Measurements from ENCODE around the gene MIER3. TPM values are rescaled to one million over a fixed set of nuclear protein-coding genes. Genes with fewer than 3 reads are reported as not detected.
"Not testable (repeated sequence)": the region's sequence is repeated elsewhere in the genome, so short reads cannot be mapped to it uniquely, and the experiment has no call there.

Gene MIER3
- total RNA-seq (2014; rRNA removed; shearing (Covaris generic)), result 47.1 and 51.8 TPM in 2 replicates

- peak; percentile 52 for DNase-seq (ENCODE audit: low spot score)
These were observed at the start of gene MIER3 for GRCh38 chr5:56951946-56952691. MIER3 (minus strand) TSS chr5:56952123; CDS start chr5:56952102, 21 bp downstream.

DNA sequence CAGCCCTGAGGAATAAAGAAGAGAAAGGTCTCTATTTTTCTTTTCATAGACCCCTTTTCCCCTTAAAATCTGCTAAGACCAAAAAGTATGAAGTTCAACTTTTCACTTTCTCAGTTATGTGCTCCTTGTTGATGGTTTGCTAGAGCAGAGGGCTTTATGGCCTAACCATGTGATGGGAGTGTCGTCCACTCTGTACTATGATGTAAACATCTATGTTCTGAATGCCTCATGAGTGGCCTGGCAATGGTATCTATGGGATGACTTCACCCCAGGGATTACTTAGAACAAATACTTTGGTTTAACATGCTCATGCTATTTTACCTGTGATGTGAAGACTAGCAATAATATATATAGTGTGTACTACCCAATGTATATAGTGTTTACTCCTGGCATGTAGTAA, 43.7 kb upstream of the MIER3 start:
- no peak for DNase-seq (ENCODE audit: low spot score)

DNA sequence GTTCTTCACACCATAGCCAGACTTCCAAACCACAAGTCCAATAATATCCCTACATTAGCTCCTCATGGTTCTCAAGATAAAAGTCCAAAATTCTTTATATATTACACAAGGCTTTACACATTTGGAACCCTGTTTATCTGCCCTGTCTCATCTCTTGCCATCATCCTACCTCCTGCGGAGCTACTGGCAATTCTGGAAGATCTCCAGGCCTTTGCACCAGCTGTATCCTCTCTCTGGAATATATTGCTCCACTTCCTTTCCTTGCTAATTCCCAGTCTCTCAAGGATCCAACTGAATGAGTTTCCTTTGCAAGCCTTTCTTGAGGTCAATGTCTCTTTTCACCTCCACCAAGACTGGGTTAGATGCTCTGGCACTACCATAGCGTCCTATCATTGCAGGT, 41.3 kb upstream of the MIER3 start:
- DNase-seq (ENCODE audit: low spot score), result no peak

DNA sequence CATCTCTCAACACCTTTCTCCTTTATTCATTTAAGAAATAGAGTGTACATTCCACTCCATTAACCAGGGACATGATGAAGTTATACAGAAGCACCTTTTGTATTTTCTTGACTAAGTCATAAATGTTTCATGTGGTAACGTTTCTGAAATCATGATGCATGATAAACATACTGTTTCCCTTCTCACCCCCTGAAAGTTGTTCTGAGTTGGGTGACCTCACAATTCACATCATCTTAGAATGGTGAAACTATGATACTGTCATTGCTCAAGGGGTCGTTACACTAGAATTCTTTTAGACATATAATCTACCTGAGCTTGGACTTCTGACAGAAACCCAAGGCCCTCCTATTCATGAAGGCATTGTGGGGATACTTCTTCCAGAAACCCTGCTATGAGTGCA, 37.8 kb upstream of the MIER3 start:
- no peak for DNase-seq (ENCODE audit: low spot score)

DNA sequence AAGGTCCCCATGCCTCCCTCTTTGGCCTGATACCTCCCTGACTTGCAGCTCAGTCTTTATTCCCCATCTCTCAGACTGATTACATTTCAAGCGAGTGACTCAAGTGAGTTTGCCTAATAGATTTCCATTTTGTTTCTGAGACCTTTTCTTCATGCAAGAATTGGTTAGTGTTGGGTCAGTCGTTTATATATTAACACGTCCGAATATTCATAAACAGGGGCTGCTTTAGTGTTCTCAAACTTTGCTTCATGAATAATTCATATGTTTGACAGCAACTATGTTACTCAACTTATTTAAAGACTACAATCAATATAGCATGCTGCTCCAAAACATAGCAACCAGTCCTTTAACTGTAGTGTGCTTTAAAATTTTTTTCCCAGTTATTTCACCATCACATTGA, 36.6 kb upstream of the MIER3 start:
- DNase-seq (ENCODE audit: low spot score), result no peak

DNA sequence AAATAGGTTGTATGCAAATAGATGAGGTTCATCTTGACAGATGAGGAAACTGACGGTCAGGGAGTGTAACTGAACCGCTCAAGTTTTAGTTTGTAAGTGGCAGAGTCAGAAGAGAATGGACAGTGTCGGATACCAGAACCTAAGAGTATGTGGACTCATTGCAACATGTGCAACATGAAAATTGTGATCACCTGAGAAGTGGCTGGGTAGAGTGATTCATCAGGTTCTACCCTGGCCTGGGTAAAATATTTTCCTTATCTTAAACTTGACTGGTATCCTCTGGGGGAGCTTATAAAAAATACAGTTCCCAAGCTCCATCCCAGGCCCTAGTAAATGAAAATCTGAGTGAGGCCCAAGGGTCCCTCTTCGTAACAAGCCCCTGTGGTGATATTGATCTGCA, 35.2 kb upstream of the MIER3 start:
- DNase-seq (ENCODE audit: low spot score), result no peak

DNA sequence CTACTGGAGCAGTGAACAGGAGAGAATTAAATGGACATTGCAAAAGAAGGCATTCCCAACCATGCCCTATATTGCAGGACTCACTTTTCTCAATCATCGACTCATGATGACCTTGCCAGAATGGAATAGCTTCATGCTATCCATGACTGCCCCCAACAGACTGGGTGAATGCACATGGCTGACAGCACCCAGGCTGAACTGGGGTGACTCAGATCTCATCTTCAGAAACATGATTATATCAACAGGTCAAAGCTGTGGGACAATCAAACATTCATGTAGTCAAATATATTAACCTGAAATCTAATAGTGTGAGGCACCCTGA, 34.7 kb upstream of the MIER3 start:
- DNase-seq (ENCODE audit: low spot score), result no peak

DNA sequence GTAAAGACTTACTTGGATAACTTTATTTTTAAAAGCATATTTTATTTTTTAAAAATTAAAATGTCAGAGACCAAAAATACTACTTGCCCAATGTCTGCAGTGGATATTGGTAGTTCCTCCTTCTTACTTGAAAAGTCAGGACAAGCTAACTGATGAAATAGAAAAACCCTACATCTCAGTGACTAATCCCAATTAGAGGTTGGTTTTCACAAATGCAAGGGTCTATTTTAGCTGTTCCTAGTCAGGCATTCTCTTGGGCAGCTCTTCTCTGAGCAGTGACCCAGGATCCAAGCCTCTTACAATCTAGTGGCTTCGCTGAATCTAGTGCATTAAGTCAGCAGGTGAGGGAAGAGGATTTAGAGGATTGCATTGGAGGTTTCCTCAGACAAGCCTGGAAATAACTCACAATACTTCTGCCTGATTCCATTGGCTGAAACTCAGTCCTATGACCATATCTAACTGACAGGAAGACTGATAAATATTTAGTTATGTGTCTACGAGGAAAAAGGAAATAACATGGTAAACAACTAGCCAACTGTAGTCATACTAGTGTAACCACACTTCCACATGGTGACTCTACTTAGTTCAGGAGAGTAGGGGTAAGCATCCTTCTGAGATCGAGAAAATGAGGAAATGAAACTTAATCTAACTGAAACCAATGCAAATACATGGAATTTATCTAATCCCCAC, 34.2 kb upstream of the MIER3 start:
- DNase-seq (ENCODE audit: low spot score), result no peak

- DNase-seq (ENCODE audit: low spot score), result peak; percentile 58
These were observed 32.5 kb upstream of the MIER3 start for GRCh38 chr5:56984445-56984844.

GRCh38 chr5:56983593-56984361, 31.9 kb upstream of the MIER3 start:
- no peak for DNase-seq (ENCODE audit: low spot score)

- no peak for DNase-seq (ENCODE audit: low spot score)
These were observed 29.8 kb upstream of the MIER3 start for GRCh38 chr5:56981548-56982315.

DNA sequence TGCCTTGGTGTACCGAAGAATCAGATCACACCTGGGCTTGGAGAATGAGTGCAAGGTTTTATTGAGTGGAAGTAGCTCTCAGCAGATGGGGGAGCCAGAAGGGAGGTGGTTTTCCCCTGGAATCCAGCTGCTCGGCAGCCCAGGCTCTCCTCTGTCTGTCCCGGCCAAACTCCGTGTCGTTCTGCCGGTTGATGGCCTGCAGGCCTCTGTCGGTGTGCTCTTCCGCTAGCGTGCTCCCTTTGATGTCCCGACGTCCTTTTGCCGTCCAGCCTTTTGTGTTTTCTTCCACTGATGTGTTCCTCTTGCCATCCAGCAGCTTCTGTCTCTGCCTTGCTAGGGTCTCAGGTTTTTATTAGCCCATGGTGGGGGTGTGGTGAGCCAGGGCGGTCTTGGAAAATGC, 28.0 kb upstream of the MIER3 start:
- no peak for DNase-seq (ENCODE audit: low spot score)

GRCh38 chr5:56979526-56979925, 27.6 kb upstream of the MIER3 start:
- not testable (repeated sequence) for DNase-seq (ENCODE audit: low spot score)

DNA sequence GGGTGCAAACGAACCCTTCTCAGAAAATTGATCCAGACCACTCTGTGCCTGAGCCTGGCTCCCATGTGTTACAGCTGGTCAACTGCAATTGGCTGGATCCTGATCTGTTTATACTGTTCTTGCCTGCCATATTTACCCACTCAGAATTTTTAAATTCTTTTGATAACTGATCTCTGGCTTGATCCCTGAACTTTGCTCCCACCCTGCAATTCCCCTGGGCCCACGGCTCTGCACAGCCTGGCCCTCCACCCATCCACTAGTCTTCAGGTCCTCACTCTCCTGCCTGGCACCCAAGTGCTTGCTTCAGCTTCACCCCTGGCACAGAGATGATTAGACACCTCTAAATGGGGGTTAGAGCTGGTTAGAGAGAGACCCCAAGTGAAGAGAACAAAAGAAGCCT, 25.9 kb upstream of the MIER3 start:
- DNase-seq (ENCODE audit: low spot score), result no peak

- no peak for DNase-seq (ENCODE audit: low spot score)
These were observed 25.1 kb upstream of the MIER3 start for GRCh38 chr5:56977021-56977420.

- no peak for DNase-seq (ENCODE audit: low spot score)
These were observed 22.3 kb upstream of the MIER3 start for GRCh38 chr5:56974241-56974640.

- no peak for DNase-seq (ENCODE audit: low spot score)
These were observed 21.6 kb upstream of the MIER3 start for GRCh38 chr5:56973473-56973872.

GRCh38 chr5:56971275-56971674, 19.4 kb upstream of the MIER3 start:
- DNase-seq (ENCODE audit: low spot score), result no peak

DNA sequence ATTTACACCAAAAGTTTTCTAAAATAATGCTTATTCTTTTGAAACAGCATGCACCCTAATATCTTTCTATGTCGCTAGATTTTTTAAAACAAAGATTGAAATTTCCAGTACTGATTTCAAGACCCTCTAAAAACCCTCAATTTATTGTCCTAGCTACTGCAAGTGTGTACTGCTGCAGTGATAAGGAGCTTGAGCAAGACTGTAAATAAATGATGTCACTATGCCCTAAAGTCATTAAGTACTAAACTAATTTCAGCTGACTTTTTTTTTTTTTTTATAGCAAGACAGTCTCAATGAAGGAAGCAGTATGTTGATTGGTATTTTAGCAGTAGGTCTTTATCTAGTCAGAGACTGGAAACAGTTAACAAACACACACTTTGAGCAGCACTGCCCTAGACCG, 12.2 kb upstream of the MIER3 start:
- DNase-seq (ENCODE audit: low spot score), result no peak

DNA sequence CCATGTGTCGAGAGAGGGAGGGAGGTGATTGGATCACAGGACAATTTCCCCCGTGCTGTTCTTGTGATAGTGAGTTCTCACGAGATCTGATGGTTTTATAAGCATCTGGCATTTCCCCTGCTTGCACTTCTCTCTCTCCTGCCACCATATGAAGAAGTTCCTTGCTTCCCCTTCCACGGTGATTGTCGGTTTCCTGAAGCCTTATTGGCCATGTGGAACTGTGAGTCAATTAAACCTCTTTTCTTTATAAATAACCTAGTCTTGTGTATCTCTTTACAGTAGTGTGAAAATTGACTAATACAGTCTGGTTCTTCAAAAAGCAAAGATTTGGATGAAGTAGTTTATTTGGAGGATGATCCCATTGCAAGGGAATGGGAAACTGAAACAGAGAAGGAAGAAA, 11.3 kb upstream of the MIER3 start:
- DNase-seq (ENCODE audit: low spot score), result no peak

DNA sequence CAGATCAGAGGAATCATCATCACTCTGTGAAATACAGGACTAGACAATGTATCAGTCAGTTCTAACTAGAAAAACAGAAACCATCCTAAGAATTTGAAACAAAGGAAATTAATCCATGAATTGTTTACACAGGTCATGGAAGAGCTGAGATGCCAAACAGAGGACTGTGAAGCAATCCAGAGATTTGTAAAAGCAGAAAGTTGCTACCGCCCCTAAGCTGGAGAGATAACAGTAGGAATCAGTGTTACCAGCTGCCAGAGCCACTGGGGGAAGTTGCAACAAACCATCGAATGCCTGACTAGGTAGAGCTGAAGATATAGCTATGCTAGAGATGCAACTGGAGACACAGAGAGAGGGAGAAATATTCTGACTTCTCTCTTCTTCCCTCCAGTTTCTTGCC, 10.4 kb upstream of the MIER3 start:
- DNase-seq (ENCODE audit: low spot score), result no peak

DNA sequence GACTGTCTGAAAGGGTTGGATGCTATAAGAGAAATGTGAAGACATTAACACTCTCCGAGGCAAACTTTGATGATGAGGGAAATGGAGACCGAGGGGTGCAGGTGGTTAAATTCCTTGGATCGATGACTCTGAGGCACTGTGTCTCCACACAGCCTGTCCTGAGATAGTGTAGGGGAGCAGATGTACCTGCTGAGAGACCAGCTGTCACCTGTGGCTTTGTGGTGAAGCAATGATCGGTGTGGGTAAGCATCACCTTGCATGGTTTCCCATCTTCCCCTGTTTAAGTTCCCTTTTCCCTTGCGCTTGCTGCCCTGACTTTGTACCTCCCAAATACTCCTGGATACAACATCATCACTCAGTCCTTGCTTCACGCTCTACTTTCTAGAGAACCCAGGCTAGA, 9.8 kb upstream of the MIER3 start:
- DNase-seq (ENCODE audit: low spot score), result no peak
